K562 (cell line): ENCODE measurements around the gene SKIC2. TPM values are rescaled to one million over a fixed set of nuclear protein-coding genes. Genes with fewer than 3 reads are reported as not detected.

Experiments
- C11orf30 ChIP-seq: fragments of 450-650 bp; IDR thresholded peaks from 2 replicates; pipeline ENCODE4 v1.6.1; 2016; ENCODE audit warnings: low read depth, mild to moderate bottlenecking
- DPF2 ChIP-seq: fragments of 450-650 bp; IDR thresholded peaks from 2 replicates; pipeline ENCODE4 v1.6.1; 2016
- HDAC3 ChIP-seq: fragments of 450-650 bp; IDR thresholded peaks from 2 replicates; pipeline ENCODE4 v1.6.1; 2018; ENCODE audit warnings: borderline replicate concordance, mild to moderate bottlenecking, moderate library complexity; ENCODE audit not compliant: partially characterized antibody
- HDAC8 ChIP-seq: fragments of 450-650 bp; IDR thresholded peaks from 2 replicates; pipeline ENCODE4 v1.6.1; 2016; ENCODE audit warnings: mild to moderate bottlenecking, missing genetic modification characterization, moderate library complexity, missing compliant biosample characterization
- HOMEZ ChIP-seq: fragments of 250-450 bp; sonication (Bioruptor Pico); IDR thresholded peaks from 2 replicates; pipeline ENCODE4 v1.4.0; 2020; ENCODE audit warnings: mild to moderate bottlenecking, moderate library complexity
- ILF3 ChIP-seq: fragments of 450-650 bp; IDR thresholded peaks from 2 replicates; pipeline ENCODE4 v1.6.1; 2018; ENCODE audit warnings: antibody characterized with exemption, mild to moderate bottlenecking, moderate library complexity, borderline replicate concordance
- KLF1 ChIP-seq: fragments of 450-650 bp; IDR thresholded peaks from 2 replicates; pipeline ENCODE4 v1.6.1; 2016; ENCODE audit warnings: missing genetic modification characterization, missing compliant biosample characterization
- MAFF ChIP-seq: IDR thresholded peaks from 2 replicates; pipeline ENCODE4 v1.6.1; 2012; ENCODE audit warnings: low read length, improper control_type of control experiment
- PRMT5 ChIP-seq: sonication (generic); formaldehyde crosslinking; IDR thresholded peaks from 2 replicates; pipeline ENCODE4 v1.5.0; 2020; ENCODE audit warnings: missing genetic modification reagents
- PRPF4 ChIP-seq: fragments of 200-400 bp; formaldehyde crosslinking; IDR thresholded peaks from one replicate; pipeline ENCODE4 v1.6.1; 2017; ENCODE audit warnings: low read length, low read depth, mild to moderate bottlenecking; ENCODE audit not compliant: insufficient read depth, poor library complexity, severe bottlenecking
- RBM17 ChIP-seq: fragments of 200-400 bp; formaldehyde crosslinking; IDR thresholded peaks from 2 replicates; pipeline ENCODE4 v1.6.1; 2017; ENCODE audit warnings: low read depth, mild to moderate bottlenecking, low read length, borderline replicate concordance
- SRF ChIP-seq, 2 experiments: fragments of 250-450, 450-650 bp in 1 of 2; sonication (Bioruptor Pico) in 1 of 2; sonication (generic) in 1 of 2; formaldehyde crosslinking; IDR thresholded peaks; 2 replicates each; pipeline versions ENCODE4 v1.5.0 to v1.5.1; 2020 to 2022; ENCODE audit warnings: mild to moderate bottlenecking in 1 of 2, missing genetic modification reagents in 1 of 2
- TFAM ChIP-seq: fragments of 250-450 bp; sonication (Bioruptor Pico); conservative IDR thresholded peaks from 2 replicates; pipeline ENCODE4 v1.5.0; 2021; ENCODE audit warnings: mild to moderate bottlenecking, moderate library complexity
- ZKSCAN1 ChIP-seq: fragments of 150-350 bp; IDR thresholded peaks from 2 replicates; pipeline ENCODE4 v1.6.1; 2016; ENCODE audit warnings: low read depth, low read length
- ZNF134 ChIP-seq: fragments of 250-450 bp; sonication (Bioruptor Pico); conservative IDR thresholded peaks from 2 replicates; pipeline ENCODE4 v1.4.0; 2020
- ZNF507 ChIP-seq: conservative IDR thresholded peaks from 2 replicates; pipeline ENCODE4 v1.6.1; 2017; ENCODE audit warnings: missing genetic modification characterization, missing compliant biosample characterization
- polyA plus RNA-seq, 8 experiments: library from polyadenylated mRNA; depleted of rRNA in 4 of 8; stranded (reverse) in 5 of 8; unstranded in 3 of 8; fragments of >200 nt; fragmentation: Nextera tagmentation in 2 of 8; fragmentation: Illumina TruSeq in 1 of 8; extraction: Ambion mirVana in 2 of 8; extraction: Trizol in 1 of 8; gene quantifications; 2 replicates each; pipeline versions ENCODE4 v1.2.1 to v1.2.3, GENCODE V29; 2011 to 2014; ENCODE audit warnings: inconsistent platforms in 1 of 8, missing spikeins in 1 of 8
- total RNA-seq, 7 experiments: library from RNA; depleted of rRNA in 6 of 7; stranded (reverse); fragments of >200 nt in 6 of 7; fragmentation: Illumina TruSeq in 2 of 7; extraction: Trizol in 2 of 7; gene quantifications; 2 replicates each; pipeline versions ENCODE4 v1.2.1 to v1.2.3, GENCODE V29; 2011 to 2021; ENCODE audit warnings: low replicate concordance in 1 of 7
- TF ChIP-seq, protein P1 (sequence below), 2 experiments: fragments of 450-650 bp in 1 of 2; IDR thresholded peaks; 2 replicates each; pipeline ENCODE4 v1.6.1; 2011 to 2017; ENCODE audit warnings: low read depth in 2 of 2, antibody characterized with exemption in 1 of 2, borderline replicate concordance in 1 of 2, low read length in 1 of 2, mild to moderate bottlenecking in 1 of 2, mixed read lengths in 1 of 2; ENCODE audit not compliant: control insufficient read depth in 1 of 2
- TF ChIP-seq, protein P2 (sequence below): sonication (generic); formaldehyde crosslinking; IDR thresholded peaks from 2 replicates; pipeline ENCODE4 v1.5.0; 2020; ENCODE audit warnings: missing genetic modification reagents
- TF ChIP-seq, protein P3 (sequence below), 2 experiments: IDR thresholded peaks; 2 replicates each; pipeline ENCODE4 v1.6.1; 2012; ENCODE audit warnings: improper control_type of control experiment in 2 of 2, low read depth in 2 of 2, low read length in 2 of 2, borderline replicate concordance in 1 of 2

SKIC2 gene
- total and polyA plus RNA-seq, 9 of the 15 experiments (the other 6 are each of a cell fraction or from before 2014, with no cell fraction given): 3.3 to 94.6 (median 38.8) TPM

DNA sequence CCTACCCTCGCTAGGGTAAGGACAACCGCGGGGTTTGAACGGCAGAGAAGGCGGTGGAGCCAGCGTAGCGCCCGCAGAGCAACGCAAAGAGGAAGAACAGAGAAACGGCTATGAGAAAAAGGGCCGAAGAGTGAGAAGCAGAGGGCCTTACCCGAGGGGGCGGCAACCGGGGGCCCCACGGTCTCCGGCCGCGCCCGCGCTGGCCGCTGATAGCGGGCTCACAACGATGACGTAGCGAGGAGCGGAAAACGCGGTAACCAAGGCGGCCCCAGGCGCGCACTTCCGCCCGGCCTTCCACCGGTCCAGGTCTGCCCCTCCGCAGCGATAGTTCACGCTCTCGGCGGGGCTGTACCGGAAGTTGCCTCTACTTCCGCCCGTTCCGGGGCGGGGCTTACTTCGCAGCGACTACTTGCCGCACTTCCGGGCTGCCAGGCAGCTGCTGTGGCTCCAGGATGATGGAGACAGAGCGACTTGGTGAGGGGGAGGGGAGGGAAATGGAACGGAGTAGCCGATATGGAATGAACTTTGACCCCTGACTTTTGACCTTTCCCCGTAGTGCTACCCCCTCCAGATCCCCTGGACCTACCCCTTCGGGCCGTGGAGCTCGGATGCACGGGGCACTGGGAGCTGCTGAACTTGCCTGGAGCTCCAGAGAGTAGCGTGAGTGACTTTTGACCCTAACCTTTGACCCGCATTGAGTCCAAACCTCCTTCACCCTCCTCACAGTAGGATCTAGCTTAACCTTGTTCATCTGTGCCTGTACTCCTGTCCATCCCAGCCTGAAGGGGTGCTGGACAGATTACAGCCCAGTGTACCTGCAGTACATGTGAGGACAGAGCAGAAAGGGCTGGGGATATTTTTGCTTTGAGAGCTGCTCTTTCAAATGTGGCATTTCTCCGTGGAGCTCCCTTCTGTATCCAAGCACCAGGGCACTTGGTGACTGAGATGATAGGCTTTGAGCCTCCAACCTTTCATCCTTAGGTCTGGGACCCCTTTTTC lies at the start of gene SKIC2, which contains the start of gene NELFE (continued):
- TF ChIP-seq C11orf30 (peak; percentile 97), MAFF (no peak), ILF3 (no peak), HDAC3 (no peak), HDAC8 (tag) (peak; percentile 91), PRMT5 (no peak), DPF2 (peak; percentile 71), ZKSCAN1 (no peak), ZNF507 (tag) (no peak), KLF1 (tag) (peak; percentile 96; the same call in 1 of the 2 replicates), SRF (CRISPR knock-in tag; IDR thresholded peaks at IDR 0.05) (peak; percentile 74 to 78; a peak in 3 of 4 replicates), PRPF4 (no peak), HOMEZ (peak; percentile 90), RBM17 (no peak), ZNF134 (CRISPR knock-in tag) (peak; percentile 69), TFAM (CRISPR knock-in tag) (no peak)
- TF ChIP-seq, protein P1, sequence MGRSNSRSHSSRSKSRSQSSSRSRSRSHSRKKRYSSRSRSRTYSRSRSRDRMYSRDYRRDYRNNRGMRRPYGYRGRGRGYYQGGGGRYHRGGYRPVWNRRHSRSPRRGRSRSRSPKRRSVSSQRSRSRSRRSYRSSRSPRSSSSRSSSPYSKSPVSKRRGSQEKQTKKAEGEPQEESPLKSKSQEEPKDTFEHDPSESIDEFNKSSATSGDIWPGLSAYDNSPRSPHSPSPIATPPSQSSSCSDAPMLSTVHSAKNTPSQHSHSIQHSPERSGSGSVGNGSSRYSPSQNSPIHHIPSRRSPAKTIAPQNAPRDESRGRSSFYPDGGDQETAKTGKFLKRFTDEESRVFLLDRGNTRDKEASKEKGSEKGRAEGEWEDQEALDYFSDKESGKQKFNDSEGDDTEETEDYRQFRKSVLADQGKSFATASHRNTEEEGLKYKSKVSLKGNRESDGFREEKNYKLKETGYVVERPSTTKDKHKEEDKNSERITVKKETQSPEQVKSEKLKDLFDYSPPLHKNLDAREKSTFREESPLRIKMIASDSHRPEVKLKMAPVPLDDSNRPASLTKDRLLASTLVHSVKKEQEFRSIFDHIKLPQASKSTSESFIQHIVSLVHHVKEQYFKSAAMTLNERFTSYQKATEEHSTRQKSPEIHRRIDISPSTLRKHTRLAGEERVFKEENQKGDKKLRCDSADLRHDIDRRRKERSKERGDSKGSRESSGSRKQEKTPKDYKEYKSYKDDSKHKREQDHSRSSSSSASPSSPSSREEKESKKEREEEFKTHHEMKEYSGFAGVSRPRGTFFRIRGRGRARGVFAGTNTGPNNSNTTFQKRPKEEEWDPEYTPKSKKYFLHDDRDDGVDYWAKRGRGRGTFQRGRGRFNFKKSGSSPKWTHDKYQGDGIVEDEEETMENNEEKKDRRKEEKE (IDR thresholded peaks at IDR 0.05; ENCODE audit: borderline replicate concordance in 1 of 2, control insufficient read depth in 1 of 2, low read depth in 2 of 2, low read length in 1 of 2): no peak
- TF ChIP-seq, protein P2, sequence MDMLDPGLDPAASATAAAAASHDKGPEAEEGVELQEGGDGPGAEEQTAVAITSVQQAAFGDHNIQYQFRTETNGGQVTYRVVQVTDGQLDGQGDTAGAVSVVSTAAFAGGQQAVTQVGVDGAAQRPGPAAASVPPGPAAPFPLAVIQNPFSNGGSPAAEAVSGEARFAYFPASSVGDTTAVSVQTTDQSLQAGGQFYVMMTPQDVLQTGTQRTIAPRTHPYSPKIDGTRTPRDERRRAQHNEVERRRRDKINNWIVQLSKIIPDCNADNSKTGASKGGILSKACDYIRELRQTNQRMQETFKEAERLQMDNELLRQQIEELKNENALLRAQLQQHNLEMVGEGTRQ (CRISPR knock-in tag): no peak
- TF ChIP-seq, protein P3, sequence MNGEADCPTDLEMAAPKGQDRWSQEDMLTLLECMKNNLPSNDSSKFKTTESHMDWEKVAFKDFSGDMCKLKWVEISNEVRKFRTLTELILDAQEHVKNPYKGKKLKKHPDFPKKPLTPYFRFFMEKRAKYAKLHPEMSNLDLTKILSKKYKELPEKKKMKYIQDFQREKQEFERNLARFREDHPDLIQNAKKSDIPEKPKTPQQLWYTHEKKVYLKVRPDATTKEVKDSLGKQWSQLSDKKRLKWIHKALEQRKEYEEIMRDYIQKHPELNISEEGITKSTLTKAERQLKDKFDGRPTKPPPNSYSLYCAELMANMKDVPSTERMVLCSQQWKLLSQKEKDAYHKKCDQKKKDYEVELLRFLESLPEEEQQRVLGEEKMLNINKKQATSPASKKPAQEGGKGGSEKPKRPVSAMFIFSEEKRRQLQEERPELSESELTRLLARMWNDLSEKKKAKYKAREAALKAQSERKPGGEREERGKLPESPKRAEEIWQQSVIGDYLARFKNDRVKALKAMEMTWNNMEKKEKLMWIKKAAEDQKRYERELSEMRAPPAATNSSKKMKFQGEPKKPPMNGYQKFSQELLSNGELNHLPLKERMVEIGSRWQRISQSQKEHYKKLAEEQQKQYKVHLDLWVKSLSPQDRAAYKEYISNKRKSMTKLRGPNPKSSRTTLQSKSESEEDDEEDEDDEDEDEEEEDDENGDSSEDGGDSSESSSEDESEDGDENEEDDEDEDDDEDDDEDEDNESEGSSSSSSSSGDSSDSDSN (IDR thresholded peaks at IDR 0.05; ENCODE audit: borderline replicate concordance in 1 of 2, low read depth in 2 of 2, low read length in 2 of 2): no peak; a peak in 1 of 4 replicates
